Measurements from ENCODE around the gene FNIP2. TPM values are rescaled to one million over a fixed set of nuclear protein-coding genes. Genes with fewer than 3 reads are reported as not detected.
A peak's percentile ranks its signal among the peaks of the same experiment; 100 is the strongest.

The FNIP2 gene
- total and polyA plus RNA-seq, 2 donors (not counting 1 experiment from before 2014, with no cell fraction given) = 16.9 to 36.8 TPM

DNA sequence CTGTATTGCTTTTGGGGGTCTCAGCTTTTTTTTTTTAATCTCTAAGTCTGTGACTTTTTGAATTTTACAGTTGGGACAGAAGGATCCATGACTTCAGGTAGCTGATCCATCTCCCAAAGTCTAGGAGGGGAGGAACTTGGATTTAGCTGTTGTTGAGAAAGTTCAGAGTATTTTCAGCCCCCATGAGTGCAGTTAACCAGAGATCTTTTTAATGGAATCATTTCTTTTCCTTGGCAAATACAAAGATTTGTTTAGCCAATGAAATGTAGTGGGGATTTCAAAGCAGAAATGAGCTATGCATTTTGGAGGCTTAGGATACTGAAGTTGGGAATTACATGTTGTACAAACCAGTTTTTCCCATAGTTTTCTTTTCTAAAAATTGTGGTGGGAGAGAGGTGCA lies 18.1 kb downstream of the FNIP2 start:
- no peaks in the 10 kb centered on the region for H3K9me3 ChIP-seq (ENCODE audit: control insufficient read depth, insufficient read depth, low read depth, low read length)
- no peak overlapping the region for H2AFZ ChIP-seq (ENCODE audit: low read length)
- H3K36me3 ChIP-seq (ENCODE audit: control insufficient read depth, insufficient read depth, low read length) = no peaks in the 10 kb centered on the region
- no peak overlapping the region for H3K4me2 ChIP-seq (ENCODE audit: extremely low read depth, insufficient read depth, low read length)
- no peak overlapping the region for H3K9ac ChIP-seq (ENCODE audit: insufficient read depth, low read length)
- peaks cover 27% of the 10 kb centered on the region for H3K79me2 ChIP-seq (ENCODE audit: control insufficient read depth, insufficient read depth, low read length)
- no peak for DNase-seq (ENCODE audit: low read depth in 2 of 2)
- H3K4me1 ChIP-seq (ENCODE audit: control insufficient read depth, extremely low read depth, insufficient read depth, low read length) = peaks cover 10% of the 10 kb centered on the region
- H3K27ac ChIP-seq (ENCODE audit: insufficient read depth, low read length) = no peak overlapping the region
- no peak overlapping the region for H3K4me3 ChIP-seq (replicated peaks in 1 of 4; ENCODE audit: control extremely low read depth in 1 of 4, insufficient read depth in 1 of 4, low read depth in 3 of 4, low read length in 4 of 4)
- no peaks in the 10 kb centered on the region for H3K27me3 ChIP-seq (ENCODE audit: control insufficient read depth, insufficient read depth, low read length)
- H4K20me1 ChIP-seq (ENCODE audit: control insufficient read depth, extremely low read depth, insufficient read depth, low read length) = no peaks in the 10 kb centered on the region
- TF ChIP-seq, protein P1, sequence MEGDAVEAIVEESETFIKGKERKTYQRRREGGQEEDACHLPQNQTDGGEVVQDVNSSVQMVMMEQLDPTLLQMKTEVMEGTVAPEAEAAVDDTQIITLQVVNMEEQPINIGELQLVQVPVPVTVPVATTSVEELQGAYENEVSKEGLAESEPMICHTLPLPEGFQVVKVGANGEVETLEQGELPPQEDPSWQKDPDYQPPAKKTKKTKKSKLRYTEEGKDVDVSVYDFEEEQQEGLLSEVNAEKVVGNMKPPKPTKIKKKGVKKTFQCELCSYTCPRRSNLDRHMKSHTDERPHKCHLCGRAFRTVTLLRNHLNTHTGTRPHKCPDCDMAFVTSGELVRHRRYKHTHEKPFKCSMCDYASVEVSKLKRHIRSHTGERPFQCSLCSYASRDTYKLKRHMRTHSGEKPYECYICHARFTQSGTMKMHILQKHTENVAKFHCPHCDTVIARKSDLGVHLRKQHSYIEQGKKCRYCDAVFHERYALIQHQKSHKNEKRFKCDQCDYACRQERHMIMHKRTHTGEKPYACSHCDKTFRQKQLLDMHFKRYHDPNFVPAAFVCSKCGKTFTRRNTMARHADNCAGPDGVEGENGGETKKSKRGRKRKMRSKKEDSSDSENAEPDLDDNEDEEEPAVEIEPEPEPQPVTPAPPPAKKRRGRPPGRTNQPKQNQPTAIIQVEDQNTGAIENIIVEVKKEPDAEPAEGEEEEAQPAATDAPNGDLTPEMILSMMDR (conservative IDR thresholded peaks at IDR 0.05 in 1 of 2, IDR thresholded peaks at IDR 0.05 in 1 of 2; ENCODE audit: low read depth in 1 of 2, low read length in 2 of 2) = no peak
- TF ChIP-seq EZH2 (IDR thresholded peaks at IDR 0.05; ENCODE audit: low read length, missing control alignments) = no peak

DNA sequence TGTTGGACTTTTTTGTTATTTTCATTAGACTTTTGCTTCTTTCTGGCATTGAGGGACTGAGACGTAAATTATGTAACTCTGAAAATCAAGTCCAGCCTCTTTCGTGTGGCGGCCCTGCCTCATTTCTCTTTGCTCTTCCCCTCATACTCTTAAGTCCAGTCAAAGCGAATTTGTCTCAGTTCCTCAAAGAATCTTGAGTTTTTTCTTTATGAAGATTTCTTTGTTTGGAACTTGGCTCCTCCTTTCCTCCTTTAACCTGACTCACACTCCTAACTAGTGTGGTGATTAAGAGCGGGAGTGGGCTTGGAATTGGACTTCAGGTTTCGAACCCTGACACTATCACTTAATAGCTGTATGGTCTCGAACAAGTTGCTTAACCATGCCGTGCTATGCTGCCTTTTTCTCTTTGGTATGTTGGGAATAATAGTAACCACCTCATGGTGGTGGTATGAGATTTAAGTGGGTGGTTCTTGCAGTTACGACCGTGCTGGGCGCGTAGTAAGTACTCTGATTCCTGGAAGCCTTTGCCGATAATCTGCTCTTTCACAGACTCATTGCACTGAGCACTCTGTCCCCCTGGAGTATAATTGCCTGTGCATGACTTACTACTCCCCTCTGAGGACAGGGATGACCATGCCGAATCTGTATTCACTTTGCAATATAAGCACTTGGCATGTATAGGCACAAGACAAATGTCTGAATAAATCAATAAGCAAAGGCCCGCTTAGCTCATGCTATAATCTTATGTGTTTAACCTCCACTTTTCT lies 19.1 kb downstream of the FNIP2 start:
- Histone ChIP-seq H3K4me3 (replicated peaks in 1 of 4; ENCODE audit: control extremely low read depth in 1 of 4, insufficient read depth in 1 of 4, low read depth in 3 of 4, low read length in 4 of 4) (no peak overlapping the region), H3K4me2 (ENCODE audit: extremely low read depth, insufficient read depth, low read length) (no peak overlapping the region), H4K20me1 (ENCODE audit: control insufficient read depth, extremely low read depth, insufficient read depth, low read length) (no peaks in the 10 kb centered on the region), H3K27me3 (ENCODE audit: control insufficient read depth, insufficient read depth, low read length) (no peaks in the 10 kb centered on the region), H3K79me2 (ENCODE audit: control insufficient read depth, insufficient read depth, low read length) (peaks cover 25% of the 10 kb centered on the region), H3K27ac (ENCODE audit: insufficient read depth, low read length) (no peak overlapping the region), H3K36me3 (ENCODE audit: control insufficient read depth, insufficient read depth, low read length) (no peaks in the 10 kb centered on the region), H2AFZ (ENCODE audit: low read length) (no peak overlapping the region), H3K9ac (ENCODE audit: insufficient read depth, low read length) (no peak overlapping the region), H3K4me1 (ENCODE audit: control insufficient read depth, extremely low read depth, insufficient read depth, low read length) (peaks cover 8% of the 10 kb centered on the region), H3K9me3 (ENCODE audit: control insufficient read depth, insufficient read depth, low read depth, low read length) (no peaks in the 10 kb centered on the region)
- peak in 1 of 2 donors; percentile 50 for DNase-seq (ENCODE audit: low read depth in 2 of 2)
- no peak for TF ChIP-seq EZH2 (IDR thresholded peaks at IDR 0.05; ENCODE audit: low read length, missing control alignments)
- TF ChIP-seq, protein P1 (conservative IDR thresholded peaks at IDR 0.05 in 1 of 2, IDR thresholded peaks at IDR 0.05 in 1 of 2; ENCODE audit: low read depth in 1 of 2, low read length in 2 of 2) = no peak

DNA sequence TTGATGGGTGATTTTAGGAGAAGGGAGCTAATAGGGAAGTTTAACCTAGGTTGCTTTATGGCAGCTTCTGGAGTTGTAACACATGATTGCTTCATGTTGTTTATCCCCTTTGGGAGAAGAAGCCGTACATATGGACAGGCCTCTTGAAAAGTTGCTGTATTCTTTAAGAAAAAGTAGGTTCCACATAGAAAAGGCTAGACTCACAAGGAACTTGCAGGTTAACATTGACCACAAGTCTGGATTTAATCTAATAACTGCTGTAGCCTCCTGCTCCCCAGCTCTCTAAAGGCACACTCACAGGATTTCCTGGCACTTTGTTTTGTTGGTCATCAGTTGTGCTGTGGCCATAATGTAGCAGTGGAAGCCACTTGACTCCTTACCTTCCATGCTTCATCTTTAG lies 19.7 kb downstream of the FNIP2 start:
- Histone ChIP-seq H3K79me2 (ENCODE audit: control insufficient read depth, insufficient read depth, low read length) (peaks cover 23% of the 10 kb centered on the region), H4K20me1 (ENCODE audit: control insufficient read depth, extremely low read depth, insufficient read depth, low read length) (no peaks in the 10 kb centered on the region), H3K27me3 (ENCODE audit: control insufficient read depth, insufficient read depth, low read length) (no peaks in the 10 kb centered on the region), H3K9ac (ENCODE audit: insufficient read depth, low read length) (no peak overlapping the region), H3K36me3 (ENCODE audit: control insufficient read depth, insufficient read depth, low read length) (no peaks in the 10 kb centered on the region), H3K27ac (ENCODE audit: insufficient read depth, low read length) (no peak overlapping the region), H3K4me2 (ENCODE audit: extremely low read depth, insufficient read depth, low read length) (no peak overlapping the region), H2AFZ (ENCODE audit: low read length) (no peak overlapping the region), H3K4me1 (ENCODE audit: control insufficient read depth, extremely low read depth, insufficient read depth, low read length) (peaks cover 4% of the 10 kb centered on the region), H3K9me3 (ENCODE audit: control insufficient read depth, insufficient read depth, low read depth, low read length) (no peaks in the 10 kb centered on the region), H3K4me3 (replicated peaks in 1 of 4; ENCODE audit: control extremely low read depth in 1 of 4, insufficient read depth in 1 of 4, low read depth in 3 of 4, low read length in 4 of 4) (no peak overlapping the region)
- TF ChIP-seq, protein P1 (conservative IDR thresholded peaks at IDR 0.05 in 1 of 2, IDR thresholded peaks at IDR 0.05 in 1 of 2; ENCODE audit: low read depth in 1 of 2, low read length in 2 of 2) = no peak
- no peak for TF ChIP-seq EZH2 (IDR thresholded peaks at IDR 0.05; ENCODE audit: low read length, missing control alignments)
- DNase-seq (ENCODE audit: low read depth in 2 of 2) = no peak
